HG02885 (cell line): ENCODE results near the gene PRAMEF5.
"Not testable (repeated sequence)": the region's sequence is repeated elsewhere in the genome, so short reads cannot be mapped to it uniquely, and the experiment has no call there.

ENCODE experiments used
- ATAC-seq: cut with Tn5 transposase; IDR thresholded peaks from one replicate; pipeline ENCODE4 v1.9.1; 2021; ENCODE audit warnings: mild to moderate bottlenecking; ENCODE audit not compliant: unreplicated experiment, poor library complexity

Gene PRAMEF5

DNA sequence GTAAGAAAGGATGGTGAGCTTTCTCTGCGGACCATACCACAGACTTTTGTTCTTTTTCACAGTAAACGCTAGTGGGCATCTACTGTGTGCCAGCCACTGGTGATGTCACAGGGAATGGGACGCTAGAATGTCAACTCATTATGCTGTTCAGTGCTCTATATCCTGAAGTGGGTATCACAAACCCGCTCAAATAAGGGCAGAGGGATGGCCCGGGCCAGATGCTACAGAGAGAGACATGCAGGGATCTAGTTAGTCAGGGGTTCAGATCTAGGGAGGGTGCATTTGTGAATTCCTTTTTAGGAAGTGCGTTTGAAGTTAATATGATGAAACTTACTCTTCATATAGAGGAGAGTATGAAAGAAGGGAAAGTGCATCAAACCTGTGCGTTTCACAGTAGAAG, 6.9 kb upstream of the PRAMEF5 start:
- not testable (repeated sequence) for ATAC-seq

GRCh38 chr1:13265124-13265523, 11.1 kb downstream of the PRAMEF5 start:
- ATAC-seq, result not testable (repeated sequence)

- ATAC-seq, result not testable (repeated sequence)
Observed at GRCh38 chr1:13277016-13277415, 23.0 kb downstream of the PRAMEF5 start.

GRCh38 chr1:13279617-13280016, 25.6 kb downstream of the PRAMEF5 start:
- ATAC-seq, result not testable (repeated sequence)

GRCh38 chr1:13285037-13285436, 31.0 kb downstream of the PRAMEF5 start, which contains the start of gene PRAMEF8:
TSS of gene PRAMEF8 (minus strand) at chr1:13285137. CDS start at chr1:13284091, 1,046 bp downstream.
- ATAC-seq, result not testable (repeated sequence)

- ATAC-seq, result not testable (repeated sequence)
Observed at GRCh38 chr1:13289030-13289429, 35.0 kb downstream of the PRAMEF5 start.

DNA sequence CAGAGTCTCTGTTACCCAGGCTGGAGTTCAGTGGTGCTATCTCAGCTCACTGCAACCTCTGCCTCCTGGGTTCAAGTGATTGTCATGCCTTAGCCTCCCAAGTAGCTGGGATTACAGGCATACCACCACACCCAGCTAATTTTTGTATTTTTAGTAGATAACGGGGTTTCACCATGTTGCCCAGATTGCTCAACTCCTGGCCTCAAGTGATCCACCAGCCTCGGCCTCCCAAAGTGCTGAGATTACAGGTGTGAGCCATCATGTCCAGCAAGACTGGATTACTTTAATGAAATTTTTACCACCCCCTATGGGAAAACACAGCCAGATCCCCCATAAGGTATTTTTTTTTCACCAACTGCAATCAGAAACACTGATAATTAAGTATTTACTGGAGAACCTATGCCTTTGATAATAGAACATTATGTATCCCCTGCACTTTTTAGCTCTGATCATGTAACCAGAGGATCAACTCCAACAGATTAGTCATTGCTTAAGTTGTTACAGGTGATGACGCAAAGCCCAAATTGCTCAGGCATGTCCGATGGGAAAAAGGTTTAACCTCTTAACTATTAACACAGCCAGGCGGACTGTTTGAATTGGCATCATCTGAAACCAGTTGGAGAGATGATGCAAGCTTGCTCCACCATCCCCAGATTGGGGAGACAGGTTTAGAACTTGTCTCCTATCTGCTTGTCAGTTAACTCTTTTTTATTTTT, 43.4 kb downstream of the PRAMEF5 start:
- not testable (repeated sequence) for ATAC-seq

GRCh38 chr1:13298699-13299098, 44.7 kb downstream of the PRAMEF5 start:
- ATAC-seq, result not testable (repeated sequence)

DNA sequence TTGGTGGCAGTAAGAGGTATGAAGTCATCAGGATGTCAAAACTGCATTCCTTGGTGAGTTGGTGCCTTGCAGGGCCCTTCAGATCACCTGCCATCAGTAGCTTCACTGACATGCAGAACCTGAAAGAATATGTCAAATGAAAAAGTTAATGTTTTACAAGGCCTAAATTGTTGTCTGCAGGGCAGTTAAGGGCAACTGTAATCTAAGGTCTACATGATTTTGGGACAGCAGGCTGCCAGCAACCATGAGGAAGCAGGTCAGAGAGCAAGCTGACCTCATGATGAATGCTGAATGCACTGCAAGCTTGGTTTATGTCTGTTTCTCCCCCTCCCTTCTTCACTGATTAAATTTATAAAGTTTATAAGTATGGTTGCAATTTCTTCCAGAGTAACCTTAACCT, 48.2 kb downstream of the PRAMEF5 start:
- ATAC-seq, result not testable (repeated sequence)

DNA sequence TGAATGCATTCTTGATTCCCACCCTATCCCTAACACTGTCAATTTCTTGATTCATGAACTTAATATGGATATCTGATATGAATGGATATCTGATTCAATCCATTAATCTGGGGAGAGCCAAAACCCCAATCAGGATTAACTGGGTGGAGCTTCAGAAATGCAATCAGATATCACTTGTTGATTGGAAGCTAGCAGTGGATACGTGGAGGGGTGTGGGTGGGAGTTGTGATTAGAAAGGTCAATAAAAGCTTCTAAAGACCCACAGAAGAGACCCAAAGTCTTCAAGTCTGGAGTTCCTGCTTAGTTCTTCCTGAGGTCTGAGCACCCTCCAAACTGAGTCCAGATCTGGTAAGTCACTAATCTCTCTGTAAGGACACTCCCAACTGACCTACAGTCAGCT, 49.2 kb downstream of the PRAMEF5 start, which contains the start of gene PRAMEF33:
Gene PRAMEF33, plus strand, starts transcription at position 301 of the 400 bp plus-strand sequence. CDS start 2,416 bp downstream, outside the sequence.
- not testable (repeated sequence) for ATAC-seq
